Esophagus muscularis mucosa (tissue), 4 donors: ENCODE results near the gene GAS2L2.

Experiments used
- CTCF ChIP-seq, 3 experiments: fragments of 200-600 bp in 2 of 3; fragments of 450-650 bp in 1 of 3; sonication (generic) in 2 of 3; IDR thresholded peaks; one replicate each; pipeline ENCODE4 v1.5.1; 2017 to 2019; ENCODE audit warnings: antibody characterized with exemption in 3 of 3, mild to moderate bottlenecking in 2 of 3, moderate library complexity in 1 of 3
- EP300 ChIP-seq: sonication (generic); formaldehyde crosslinking; IDR thresholded peaks from one replicate; pipeline ENCODE4 v1.6.1; 2017; ENCODE audit warnings: antibody characterized with exemption
- POLR2A ChIP-seq: fragments of 450-650 bp; IDR thresholded peaks from one replicate; pipeline ENCODE4 v1.6.1; 2017; ENCODE audit warnings: antibody characterized with exemption, moderate library complexity, mild to moderate bottlenecking, low read depth

GRCh38 chr17:35747540-35748017, 5.5 kb downstream of the GAS2L2 start:
- TF ChIP-seq CTCF (IDR thresholded peaks at IDR 0.05) (peak; percentile 86 to 94 (median 89)), POLR2A (no peak), EP300 (no peak)
